T-helper 1 cell treated with Interleukin-12 subunit alpha and Interleukin-12 subunit beta and Interleukin-4 antibody, amounts not matched to agents 30 μg/mL and 1 μg/mL, for 36 hours (primary cell): ENCODE data around the gene R3HDM4.
"Not testable (repeated sequence)": the region's sequence is repeated elsewhere in the genome, so short reads cannot be mapped to it uniquely, and the experiment has no call there.

Experiments
- H3K27ac Mint-ChIP-seq: one replicate; pipeline ENCODE4 v1.8.0; 2021; ENCODE audit warnings: mild to moderate bottlenecking, mixed read lengths
- H3K27me3 Mint-ChIP-seq: one replicate; pipeline ENCODE4 v1.8.0; 2021; ENCODE audit warnings: low read depth, mixed read lengths
- H3K36me3 Mint-ChIP-seq: one replicate; pipeline ENCODE4 v1.8.0; 2021; ENCODE audit warnings: low read depth, mixed read lengths
- H3K4me1 Mint-ChIP-seq: one replicate; pipeline ENCODE4 v1.8.0; 2021; ENCODE audit warnings: low read depth, mixed read lengths
- H3K4me3 Mint-ChIP-seq: one replicate; pipeline ENCODE4 v1.8.0; 2021; ENCODE audit warnings: mild to moderate bottlenecking, moderate library complexity, mixed read lengths
- H3K9me3 Mint-ChIP-seq: one replicate; pipeline ENCODE4 v1.8.0; 2021; ENCODE audit warnings: mixed read lengths

The R3HDM4 gene

GRCh38 chr19:885536-886224, 27.3 kb downstream of the R3HDM4 start:
- Mint-ChIP-seq H3K9me3 (no peaks in the 10 kb centered on the region), H3K27me3 (no peaks in the 10 kb centered on the region), H3K27ac (no peak overlapping the region), H3K36me3 (peaks cover 18% of the 10 kb centered on the region), H3K4me3 (no peak overlapping the region), H3K4me1 (no peaks in the 10 kb centered on the region)

- no peaks in the 10 kb centered on the region for H3K27me3 Mint-ChIP-seq
- no peaks in the 10 kb centered on the region for H3K4me1 Mint-ChIP-seq
- H3K9me3 Mint-ChIP-seq: no peaks in the 10 kb centered on the region
- peaks cover 18% of the 10 kb centered on the region for H3K36me3 Mint-ChIP-seq
- H3K4me3 Mint-ChIP-seq: no peak overlapping the region
- H3K27ac Mint-ChIP-seq: no peak overlapping the region
These were observed 28.4 kb downstream of the R3HDM4 start for GRCh38 chr19:884420-885211.

GRCh38 chr19:883661-884211, 29.3 kb downstream of the R3HDM4 start:
- H3K36me3 Mint-ChIP-seq: peaks cover 19% of the 10 kb centered on the region
- no peaks in the 10 kb centered on the region for H3K4me1 Mint-ChIP-seq
- H3K9me3 Mint-ChIP-seq: no peaks in the 10 kb centered on the region
- no peak overlapping the region for H3K4me3 Mint-ChIP-seq
- no peak overlapping the region for H3K27ac Mint-ChIP-seq
- H3K27me3 Mint-ChIP-seq: no peaks in the 10 kb centered on the region

- H3K9me3 Mint-ChIP-seq: no peaks in the 10 kb centered on the region
- H3K4me3 Mint-ChIP-seq: no peak overlapping the region
- no peaks in the 10 kb centered on the region for H3K4me1 Mint-ChIP-seq
- peaks cover 19% of the 10 kb centered on the region for H3K36me3 Mint-ChIP-seq
- H3K27me3 Mint-ChIP-seq: no peaks in the 10 kb centered on the region
- H3K27ac Mint-ChIP-seq: no peak overlapping the region
These were observed 30.0 kb downstream of the R3HDM4 start for GRCh38 chr19:882871-883497.

GRCh38 chr19:881385-882071, 31.5 kb downstream of the R3HDM4 start:
- Mint-ChIP-seq H3K36me3 (peaks cover 16% of the 10 kb centered on the region), H3K27ac (no peak overlapping the region), H3K4me1 (no peaks in the 10 kb centered on the region), H3K9me3 (no peaks in the 10 kb centered on the region), H3K4me3 (no peak overlapping the region), H3K27me3 (no peaks in the 10 kb centered on the region)

- Mint-ChIP-seq H3K27me3 (no peaks in the 10 kb centered on the region), H3K9me3 (no peaks in the 10 kb centered on the region), H3K36me3 (peaks cover 16% of the 10 kb centered on the region), H3K4me3 (no peak overlapping the region), H3K27ac (no peak overlapping the region), H3K4me1 (no peaks in the 10 kb centered on the region)
These were observed 33.1 kb downstream of the R3HDM4 start for GRCh38 chr19:879711-880438.

- not testable (repeated sequence) for H3K4me3 Mint-ChIP-seq, H3K4me1 Mint-ChIP-seq, H3K27ac Mint-ChIP-seq, H3K27me3 Mint-ChIP-seq, H3K9me3 Mint-ChIP-seq
- H3K36me3 Mint-ChIP-seq: peaks cover 14% of the 10 kb centered on the region
These were observed 34.1 kb downstream of the R3HDM4 start for GRCh38 chr19:878751-879561.

GRCh38 chr19:877992-878660, 34.9 kb downstream of the R3HDM4 start:
- H3K4me3 Mint-ChIP-seq, H3K27ac Mint-ChIP-seq, H3K27me3 Mint-ChIP-seq, H3K9me3 Mint-ChIP-seq, H3K4me1 Mint-ChIP-seq: not testable (repeated sequence)
- H3K36me3 Mint-ChIP-seq: peaks cover 14% of the 10 kb centered on the region

- H3K27me3 Mint-ChIP-seq: no peaks in the 10 kb centered on the region
- no peak overlapping the region for H3K4me3 Mint-ChIP-seq
- peaks cover 3% of the 10 kb centered on the region for H3K4me1 Mint-ChIP-seq
- peaks cover 10% of the 10 kb centered on the region for H3K36me3 Mint-ChIP-seq
- no peaks in the 10 kb centered on the region for H3K9me3 Mint-ChIP-seq
- H3K27ac Mint-ChIP-seq: no peak overlapping the region
These were observed 36.2 kb downstream of the R3HDM4 start for GRCh38 chr19:876780-877314.

- Mint-ChIP-seq H3K9me3 (no peaks in the 10 kb centered on the region), H3K4me3 (no peak overlapping the region), H3K4me1 (peaks cover 5% of the 10 kb centered on the region)
These were observed 36.9 kb downstream of the R3HDM4 start for GRCh38 chr19:876089-876488.

GRCh38 chr19:875265-875879, 37.6 kb downstream of the R3HDM4 start:
- H3K4me3 Mint-ChIP-seq: no peak overlapping the region
- no peaks in the 10 kb centered on the region for H3K9me3 Mint-ChIP-seq
- peaks cover 8% of the 10 kb centered on the region for H3K36me3 Mint-ChIP-seq
- H3K4me1 Mint-ChIP-seq: peaks cover 5% of the 10 kb centered on the region
- no peaks in the 10 kb centered on the region for H3K27me3 Mint-ChIP-seq
- no peak overlapping the region for H3K27ac Mint-ChIP-seq

More at GRCh38 chr19:876089-876488, 36.9 kb downstream of the R3HDM4 start:
- Mint-ChIP-seq H3K36me3 (peaks cover 7% of the 10 kb centered on the region), H3K27me3 (no peaks in the 10 kb centered on the region), H3K27ac (no peak overlapping the region)

GRCh38 chr19:873561-874041, 39.4 kb downstream of the R3HDM4 start:
- H3K4me3 Mint-ChIP-seq: no peak overlapping the region
- peaks cover 9% of the 10 kb centered on the region for H3K36me3 Mint-ChIP-seq
- H3K27ac Mint-ChIP-seq: no peak overlapping the region
- H3K4me1 Mint-ChIP-seq: peaks cover 5% of the 10 kb centered on the region
- no peaks in the 10 kb centered on the region for H3K9me3 Mint-ChIP-seq
- H3K27me3 Mint-ChIP-seq: no peaks in the 10 kb centered on the region
